Measurements from ENCODE around the gene TSEN15. TPM values are rescaled to one million over a fixed set of nuclear protein-coding genes. Genes with fewer than 3 reads are reported as not detected.

Gene TSEN15
- total and polyA plus RNA-seq, 4 donors, result 9.1 to 21.9 (median 19.3) TPM

- TF ChIP-seq, protein P1, sequence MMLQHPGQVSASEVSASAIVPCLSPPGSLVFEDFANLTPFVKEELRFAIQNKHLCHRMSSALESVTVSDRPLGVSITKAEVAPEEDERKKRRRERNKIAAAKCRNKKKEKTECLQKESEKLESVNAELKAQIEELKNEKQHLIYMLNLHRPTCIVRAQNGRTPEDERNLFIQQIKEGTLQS (IDR thresholded peaks at IDR 0.05), result no peak
- no peak for TF ChIP-seq FOXA2 (IDR thresholded peaks at IDR 0.05)
- TF ChIP-seq FOXA1 (IDR thresholded peaks at IDR 0.05), result no peak
These were observed 28.9 kb upstream of the TSEN15 start (continued) for GRCh38 chr1:184022668-184023067.

DNA sequence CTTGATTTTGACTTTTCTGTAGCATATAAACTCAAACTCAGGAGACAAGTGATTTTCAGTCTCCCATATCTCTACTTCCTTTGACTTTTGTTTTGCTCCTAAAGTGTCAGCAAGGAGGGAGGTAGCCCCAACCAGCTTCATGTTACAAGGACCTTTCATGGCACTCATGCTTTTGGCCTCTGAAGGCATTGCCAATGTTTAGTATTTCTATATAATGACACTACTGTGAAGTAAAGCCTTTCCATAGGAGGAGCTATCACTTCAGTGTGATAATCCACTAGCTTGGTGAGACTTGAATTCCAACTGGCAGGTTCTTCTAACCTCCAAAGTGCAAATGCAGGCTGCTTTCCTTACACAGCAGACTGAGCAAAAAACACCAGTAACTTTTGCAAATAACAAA lies 28.4 kb upstream of the TSEN15 start:
- Histone ChIP-seq H3K27ac (ENCODE audit: low read depth in 1 of 2, low read length in 2 of 2) (no peak overlapping the region), H3K9ac (ENCODE audit: low read depth in 1 of 2, low read length in 2 of 2) (no peak overlapping the region), H3K36me3 (ENCODE audit: control insufficient read depth in 4 of 4, insufficient read depth in 3 of 4, low read depth in 1 of 4, low read length in 3 of 4) (no peaks in the 10 kb centered on the region), H3K9me3 (ENCODE audit: control insufficient read depth in 4 of 4, low read length in 3 of 4) (no peaks in the 10 kb centered on the region), H3K4me3 (ENCODE audit: low read depth in 1 of 3, low read length in 3 of 3) (no peak overlapping the region), H3K4me1 (ENCODE audit: control insufficient read depth in 4 of 4, insufficient read depth in 4 of 4, low read length in 3 of 4) (no peaks in the 10 kb centered on the region), H3K27me3 (ENCODE audit: control insufficient read depth in 4 of 4, insufficient read depth in 4 of 4, low read length in 3 of 4) (peaks cover 0 to 2% (median 0%) of the 10 kb centered on the region in 4 donors)
- TF ChIP-seq FOXA1 (IDR thresholded peaks at IDR 0.05) (no peak), HNF4A (conservative IDR thresholded peaks at IDR 0.05) (no peak), SP1 (IDR thresholded peaks at IDR 0.05) (no peak), GABPA (IDR thresholded peaks at IDR 0.05 in 1 of 2, conservative IDR thresholded peaks at IDR 0.05 in 1 of 2) (no peak), FOXA2 (IDR thresholded peaks at IDR 0.05) (no peak), YY1 (IDR thresholded peaks at IDR 0.05) (no peak), HNF4G (IDR thresholded peaks at IDR 0.05) (no peak)
- TF ChIP-seq, protein P2, sequence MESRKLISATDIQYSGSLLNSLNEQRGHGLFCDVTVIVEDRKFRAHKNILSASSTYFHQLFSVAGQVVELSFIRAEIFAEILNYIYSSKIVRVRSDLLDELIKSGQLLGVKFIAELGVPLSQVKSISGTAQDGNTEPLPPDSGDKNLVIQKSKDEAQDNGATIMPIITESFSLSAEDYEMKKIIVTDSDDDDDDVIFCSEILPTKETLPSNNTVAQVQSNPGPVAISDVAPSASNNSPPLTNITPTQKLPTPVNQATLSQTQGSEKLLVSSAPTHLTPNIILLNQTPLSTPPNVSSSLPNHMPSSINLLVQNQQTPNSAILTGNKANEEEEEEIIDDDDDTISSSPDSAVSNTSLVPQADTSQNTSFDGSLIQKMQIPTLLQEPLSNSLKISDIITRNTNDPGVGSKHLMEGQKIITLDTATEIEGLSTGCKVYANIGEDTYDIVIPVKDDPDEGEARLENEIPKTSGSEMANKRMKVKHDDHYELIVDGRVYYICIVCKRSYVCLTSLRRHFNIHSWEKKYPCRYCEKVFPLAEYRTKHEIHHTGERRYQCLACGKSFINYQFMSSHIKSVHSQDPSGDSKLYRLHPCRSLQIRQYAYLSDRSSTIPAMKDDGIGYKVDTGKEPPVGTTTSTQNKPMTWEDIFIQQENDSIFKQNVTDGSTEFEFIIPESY (IDR thresholded peaks at IDR 0.05), result no peak
- DNase-seq (ENCODE audit: low spot score), result no peak

DNA sequence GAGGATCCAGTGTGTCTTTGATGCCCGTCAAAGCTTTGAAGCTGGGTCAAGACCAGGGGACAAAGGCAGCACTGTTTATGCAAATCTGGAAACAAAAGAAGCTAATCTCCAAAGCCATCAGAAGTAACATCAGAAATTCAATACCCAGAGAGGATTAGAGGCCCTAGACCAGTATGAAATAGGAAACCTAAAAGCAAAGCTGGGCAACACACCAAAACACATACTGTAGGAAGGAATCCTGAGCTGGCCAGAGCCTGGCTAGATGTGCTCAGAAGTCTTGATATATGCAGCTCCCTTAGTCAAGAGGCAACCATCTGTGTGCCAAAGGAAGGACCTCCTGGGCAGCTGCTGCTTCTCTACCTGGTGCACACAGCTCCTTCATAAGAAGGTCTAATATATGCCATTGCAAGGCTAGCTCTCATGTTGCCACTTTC lies 26.3 kb upstream of the TSEN15 start:
- H3K27me3 ChIP-seq (ENCODE audit: control insufficient read depth in 4 of 4, insufficient read depth in 4 of 4, low read length in 3 of 4), result peaks cover 0 to 2% (median 0%) of the 10 kb centered on the region in 4 donors
- H3K4me3 ChIP-seq (ENCODE audit: low read depth in 1 of 3, low read length in 3 of 3), result no peak overlapping the region
- no peaks in the 10 kb centered on the region for H3K9me3 ChIP-seq (ENCODE audit: control insufficient read depth in 4 of 4, low read length in 3 of 4)
- H3K4me1 ChIP-seq (ENCODE audit: control insufficient read depth in 4 of 4, insufficient read depth in 4 of 4, low read length in 3 of 4), result no peaks in the 10 kb centered on the region
- H3K9ac ChIP-seq (ENCODE audit: low read depth in 1 of 2, low read length in 2 of 2), result no peak overlapping the region
- H3K27ac ChIP-seq (ENCODE audit: low read depth in 1 of 2, low read length in 2 of 2), result no peak overlapping the region
- WGBS, result 77% methylated on average over 1 of the region's 1 CpG
- H3K36me3 ChIP-seq (ENCODE audit: control insufficient read depth in 4 of 4, insufficient read depth in 3 of 4, low read depth in 1 of 4, low read length in 3 of 4), result no peaks in the 10 kb centered on the region
- DNase-seq (ENCODE audit: low spot score), result no peak
- TF ChIP-seq FOXA1 (IDR thresholded peaks at IDR 0.05) (no peak), SP1 (IDR thresholded peaks at IDR 0.05) (no peak), MAX (IDR thresholded peaks at IDR 0.05) (no peak), NR2F2 (IDR thresholded peaks at IDR 0.05) (no peak), FOXA2 (IDR thresholded peaks at IDR 0.05) (no peak), CTCF (IDR thresholded peaks at IDR 0.05; ENCODE audit: low read depth, low read length, missing input control) (no peak), HNF4A (conservative IDR thresholded peaks at IDR 0.05) (no peak), JUND (IDR thresholded peaks at IDR 0.05) (no peak), YY1 (IDR thresholded peaks at IDR 0.05) (no peak), TAF1 (conservative IDR thresholded peaks at IDR 0.05) (no peak), REST (IDR thresholded peaks at IDR 0.05) (no peak), HNF4G (IDR thresholded peaks at IDR 0.05) (no peak), RAD21 (IDR thresholded peaks at IDR 0.05) (no peak), GABPA (IDR thresholded peaks at IDR 0.05 in 1 of 2, conservative IDR thresholded peaks at IDR 0.05 in 1 of 2) (no peak)
- TF ChIP-seq, protein P1 (IDR thresholded peaks at IDR 0.05), result no peak
- TF ChIP-seq, protein P2 (IDR thresholded peaks at IDR 0.05), result no peak

Data from liver (tissue), 9 donors.